HAP-1 (cell line): Measurements from ENCODE around the gene CNTNAP2.

Source experiments
- DNase-seq, 2 experiments: peaks; one replicate each; pipeline ENCODE4 v3.0.0-alpha.2; 2016 to 2020; ENCODE audit warnings: low spot score in 2 of 2
- H3K27me3 ChIP-seq: fragments of 250-450 bp; sonication (Bioruptor Pico); 2 replicates; pipeline ENCODE4 v1.5.1; 2020; ENCODE audit warnings: low read depth, mild to moderate bottlenecking, moderate library complexity
- H3K36me3 ChIP-seq: fragments of 250-450 bp; sonication (Bioruptor Pico); replicated peaks from 2 replicates; pipeline ENCODE4 v1.5.1; 2020; ENCODE audit warnings: mild to moderate bottlenecking
- H3K4me1 ChIP-seq: fragments of 250-450 bp; sonication (Bioruptor Pico); 2 replicates; pipeline ENCODE4 v1.5.1; 2020; ENCODE audit warnings: mild to moderate bottlenecking
- H3K4me3 ChIP-seq: fragments of 250-450 bp; sonication (Bioruptor Pico); 2 replicates; pipeline ENCODE4 v1.5.1; 2020; ENCODE audit warnings: mild to moderate bottlenecking, moderate library complexity
- H3K9me3 ChIP-seq: fragments of 250-450 bp; sonication (Bioruptor Pico); 2 replicates; pipeline ENCODE4 v1.5.1; 2020; ENCODE audit warnings: mild to moderate bottlenecking, moderate library complexity
- in situ Hi-C: fragments of 300-500 bp; cut with MboI; formaldehyde crosslinking; loops from 3 replicates; pipeline ENCODE4 v1.14.3; 2020; ENCODE audit warnings: low sequenced_read_pairs, inconsistent platforms, mixed read lengths

Gene CNTNAP2

DNA sequence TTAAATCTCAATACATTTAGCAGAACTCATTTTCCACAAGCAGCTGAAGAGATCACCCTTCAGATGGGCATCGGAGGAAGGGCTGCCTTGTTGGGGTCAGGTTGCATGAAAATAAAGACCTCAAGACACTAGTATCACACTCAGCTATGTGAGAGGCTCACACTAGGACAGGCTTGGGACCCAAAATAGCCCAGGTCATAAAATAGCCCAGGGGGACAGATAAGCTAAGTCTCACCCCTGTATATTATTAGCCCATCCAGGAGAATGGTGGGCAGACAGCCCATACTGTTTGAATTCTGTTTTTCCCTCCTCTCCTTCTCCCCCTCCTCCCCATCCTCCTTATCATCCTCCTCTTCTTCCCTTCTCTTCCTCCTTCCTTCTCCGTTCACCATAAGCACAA is 2058.9 kb downstream of the CNTNAP2 start:
- Histone ChIP-seq H3K4me1 (no peaks in the 10 kb centered on the region), H3K4me3 (no peak overlapping the region), H3K9me3 (no peaks in the 10 kb centered on the region), H3K27me3 (no peaks in the 10 kb centered on the region), H3K36me3 (no peaks in the 10 kb centered on the region)
- DNase-seq, result no peak
- in situ Hi-C loops, result no loop called here

DNA sequence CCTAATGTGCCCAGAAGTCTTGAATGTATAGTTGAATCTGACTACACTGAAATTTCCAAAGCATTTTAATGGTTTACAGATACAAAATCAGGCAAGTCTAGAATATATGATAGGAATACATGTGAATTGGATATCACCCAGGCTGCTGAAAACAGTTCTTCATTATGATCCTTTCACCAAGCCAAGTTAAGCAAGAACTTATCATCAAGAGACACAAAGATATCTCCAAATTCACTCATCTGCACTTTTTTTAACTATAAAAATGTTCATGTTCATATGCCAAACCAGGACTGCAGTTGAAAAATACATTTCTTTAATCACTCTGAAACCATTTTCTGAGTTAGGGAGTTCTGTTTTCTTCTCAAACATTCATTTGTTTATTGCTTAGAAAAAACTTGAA is 2061.4 kb downstream of the CNTNAP2 start:
- no peaks in the 10 kb centered on the region for H3K27me3 ChIP-seq
- DNase-seq, result no peak
- no peaks in the 10 kb centered on the region for H3K4me1 ChIP-seq
- H3K9me3 ChIP-seq, result no peaks in the 10 kb centered on the region
- no peak overlapping the region for H3K4me3 ChIP-seq
- no peaks in the 10 kb centered on the region for H3K36me3 ChIP-seq
- in situ Hi-C loops, result no loop called here

DNA sequence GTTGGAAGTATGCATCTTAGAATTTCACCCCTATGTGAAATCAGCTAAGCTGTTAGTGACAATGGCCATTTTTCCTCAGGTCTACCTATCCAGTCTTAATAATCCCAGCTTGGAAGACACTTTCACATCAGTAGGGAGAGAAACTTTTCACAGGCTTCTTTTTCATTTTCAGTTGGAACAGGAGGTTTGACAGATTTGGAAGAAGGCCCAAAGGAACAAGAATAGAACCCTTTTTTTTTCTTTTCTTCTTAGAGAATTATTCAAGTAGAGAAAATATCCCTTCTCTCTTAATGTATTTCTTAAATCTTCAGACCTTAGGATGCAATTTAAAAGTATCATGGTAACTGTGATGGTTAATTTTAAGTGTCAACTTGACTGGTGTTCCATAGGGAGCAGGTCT is 2063.5 kb downstream of the CNTNAP2 start:
- Histone ChIP-seq H3K36me3 (no peaks in the 10 kb centered on the region), H3K4me1 (no peaks in the 10 kb centered on the region), H3K27me3 (no peaks in the 10 kb centered on the region), H3K9me3 (no peaks in the 10 kb centered on the region), H3K4me3 (no peak overlapping the region)
- DNase-seq, result no peak
- in situ Hi-C loops, result no loop called here

DNA sequence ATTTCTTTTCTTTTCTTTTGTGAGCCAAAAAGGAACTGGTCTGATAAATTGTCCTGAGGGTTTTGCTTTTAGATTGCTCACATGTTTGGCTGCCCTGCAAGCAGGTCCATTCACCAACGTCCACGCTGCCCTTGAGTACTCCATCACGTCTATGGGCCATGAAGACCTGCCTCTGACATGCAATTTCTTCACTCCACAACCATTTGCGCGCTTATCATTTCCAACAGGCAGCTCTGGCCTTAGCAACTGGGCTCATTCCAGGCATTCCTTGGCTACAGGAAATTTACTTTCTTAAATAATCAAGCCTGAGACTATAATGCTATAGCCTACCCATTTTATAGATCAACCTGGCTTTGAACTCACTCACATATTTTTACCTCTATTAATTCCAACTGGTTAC is 2065.7 kb downstream of the CNTNAP2 start:
- DNase-seq, result no peak
- Histone ChIP-seq H3K36me3 (no peaks in the 10 kb centered on the region), H3K9me3 (no peaks in the 10 kb centered on the region), H3K4me3 (no peak overlapping the region), H3K4me1 (no peaks in the 10 kb centered on the region), H3K27me3 (no peaks in the 10 kb centered on the region)
- in situ Hi-C loops, result no loop called here

DNA sequence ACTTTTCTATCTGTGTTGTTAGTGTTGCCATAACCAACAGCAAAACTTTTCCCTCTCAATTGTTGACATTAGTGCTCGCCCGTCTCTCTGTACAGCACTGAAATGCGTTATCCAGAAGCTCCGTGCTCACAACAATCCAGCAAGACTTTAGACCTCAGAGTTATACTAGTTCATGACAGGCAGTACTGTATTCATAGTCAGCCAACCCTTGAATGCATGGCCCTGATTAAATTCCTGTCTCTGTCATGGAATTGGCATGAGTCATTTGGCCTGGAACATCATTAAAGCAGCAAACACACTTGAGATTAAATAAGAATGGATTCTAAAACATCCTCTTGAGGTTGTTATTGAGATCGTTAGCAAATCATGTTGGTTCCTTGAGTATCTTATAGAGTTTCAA is 2068.4 kb downstream of the CNTNAP2 start:
- no peaks in the 10 kb centered on the region for H3K27me3 ChIP-seq

DNA sequence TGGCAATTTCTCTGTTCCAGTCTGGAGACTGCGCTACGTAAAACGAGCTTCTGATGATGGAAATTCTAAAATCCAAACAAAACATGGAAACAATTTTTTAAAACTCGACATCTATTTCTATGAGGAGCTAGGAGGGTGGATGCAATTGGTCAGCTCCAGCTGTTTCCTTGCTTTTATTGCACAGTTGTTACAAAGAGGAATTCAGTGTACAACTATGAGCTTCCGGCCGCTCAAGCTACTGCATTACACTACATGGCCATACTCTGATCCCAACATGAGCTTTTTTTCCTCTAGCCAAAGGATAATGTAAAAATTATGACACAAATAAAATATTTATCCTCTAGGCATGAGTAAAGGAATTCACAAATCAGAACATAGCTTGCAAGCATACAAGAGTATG is 2070.9 kb downstream of the CNTNAP2 start:
- no peaks in the 10 kb centered on the region for H3K36me3 ChIP-seq
- no peaks in the 10 kb centered on the region for H3K4me1 ChIP-seq
- H3K27me3 ChIP-seq, result no peaks in the 10 kb centered on the region
- H3K4me3 ChIP-seq, result no peak overlapping the region
- H3K9me3 ChIP-seq, result no peaks in the 10 kb centered on the region
- DNase-seq, result no peak
- in situ Hi-C loops, result no loop called here

More for the DNA sequence above, 2068.4 kb downstream of the CNTNAP2 start:
- H3K36me3 ChIP-seq, result no peaks in the 10 kb centered on the region
- no peaks in the 10 kb centered on the region for H3K4me1 ChIP-seq
- no peaks in the 10 kb centered on the region for H3K9me3 ChIP-seq
- no peak overlapping the region for H3K4me3 ChIP-seq
- DNase-seq, result no peak
- in situ Hi-C loops, result no loop called here

DNA sequence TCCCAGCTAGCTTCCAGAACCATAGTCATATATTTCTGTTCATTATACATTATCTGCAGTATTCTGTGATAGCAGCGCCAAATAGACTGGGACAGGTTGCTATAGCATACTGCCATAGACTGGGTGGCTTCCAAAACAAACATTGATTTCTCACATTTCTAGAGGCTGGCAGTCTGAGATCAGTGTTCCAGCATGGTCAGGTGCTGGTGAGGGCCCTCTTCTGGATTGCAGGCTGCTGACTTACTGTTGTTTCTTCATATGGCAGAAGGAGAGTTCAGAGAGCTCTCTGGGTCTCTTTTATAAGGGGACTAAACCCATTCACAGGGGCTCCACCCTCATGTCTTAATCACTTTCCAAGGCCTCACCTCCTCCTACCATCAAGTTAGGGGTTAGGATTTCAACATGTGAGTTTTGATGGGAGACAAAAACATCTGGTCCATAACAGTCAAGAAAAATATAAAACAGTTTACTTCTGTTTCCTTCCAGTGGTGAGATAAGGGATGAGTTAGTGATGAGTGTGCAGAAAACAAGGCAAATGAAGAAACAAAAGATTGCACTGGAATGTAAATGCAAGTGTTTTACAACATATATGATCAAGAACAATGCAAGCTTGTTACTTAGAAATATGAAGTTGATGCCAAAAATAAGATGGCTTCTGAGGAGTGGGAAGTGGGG is 2074.9 kb downstream of the CNTNAP2 start:
- no peaks in the 10 kb centered on the region for H3K4me1 ChIP-seq
- in situ Hi-C loops, result no loop called here
- DNase-seq, result no peak

GRCh38 chr7:148192491-148192890 is 2075.9 kb downstream of the CNTNAP2 start:
- in situ Hi-C loops, result no loop called here
- DNase-seq, result no peak
- no peaks in the 10 kb centered on the region for H3K36me3 ChIP-seq
- H3K4me3 ChIP-seq, result no peak overlapping the region
- H3K27me3 ChIP-seq, result no peaks in the 10 kb centered on the region
- H3K9me3 ChIP-seq, result no peaks in the 10 kb centered on the region
- no peaks in the 10 kb centered on the region; the same call in 1 of the 2 replicates for H3K4me1 ChIP-seq

More for the DNA sequence above, 2074.9 kb downstream of the CNTNAP2 start:
- Histone ChIP-seq H3K9me3 (no peaks in the 10 kb centered on the region), H3K27me3 (no peaks in the 10 kb centered on the region), H3K36me3 (no peaks in the 10 kb centered on the region), H3K4me3 (no peak overlapping the region)

DNA sequence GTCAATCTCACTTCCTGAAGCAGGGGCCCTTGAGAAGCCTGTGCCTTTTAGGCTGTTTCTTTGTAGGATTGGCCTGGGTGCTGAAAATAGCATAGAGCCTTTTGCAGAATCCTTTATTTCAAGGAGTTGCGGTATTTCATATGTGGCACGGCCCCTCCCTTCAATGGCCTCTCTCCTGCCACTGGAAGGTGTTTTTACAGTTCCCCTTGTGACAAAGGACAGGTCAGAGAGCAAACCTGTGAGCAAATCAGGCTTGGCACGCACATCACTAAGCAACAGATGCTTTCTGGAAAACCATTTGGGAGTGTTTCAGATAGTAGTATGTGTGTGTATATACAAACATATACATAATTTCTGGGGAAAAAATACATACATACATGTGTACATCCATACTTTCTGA is 2085.4 kb downstream of the CNTNAP2 start:
- in situ Hi-C loops, result no loop called here
- H3K4me1 ChIP-seq, result no peaks in the 10 kb centered on the region; the same call in 1 of the 2 replicates
- no peaks in the 10 kb centered on the region for H3K36me3 ChIP-seq
- H3K9me3 ChIP-seq, result no peaks in the 10 kb centered on the region; the same call in 1 of the 2 replicates
- no peak for DNase-seq
- no peak overlapping the region for H3K4me3 ChIP-seq
- no peaks in the 10 kb centered on the region for H3K27me3 ChIP-seq

DNA sequence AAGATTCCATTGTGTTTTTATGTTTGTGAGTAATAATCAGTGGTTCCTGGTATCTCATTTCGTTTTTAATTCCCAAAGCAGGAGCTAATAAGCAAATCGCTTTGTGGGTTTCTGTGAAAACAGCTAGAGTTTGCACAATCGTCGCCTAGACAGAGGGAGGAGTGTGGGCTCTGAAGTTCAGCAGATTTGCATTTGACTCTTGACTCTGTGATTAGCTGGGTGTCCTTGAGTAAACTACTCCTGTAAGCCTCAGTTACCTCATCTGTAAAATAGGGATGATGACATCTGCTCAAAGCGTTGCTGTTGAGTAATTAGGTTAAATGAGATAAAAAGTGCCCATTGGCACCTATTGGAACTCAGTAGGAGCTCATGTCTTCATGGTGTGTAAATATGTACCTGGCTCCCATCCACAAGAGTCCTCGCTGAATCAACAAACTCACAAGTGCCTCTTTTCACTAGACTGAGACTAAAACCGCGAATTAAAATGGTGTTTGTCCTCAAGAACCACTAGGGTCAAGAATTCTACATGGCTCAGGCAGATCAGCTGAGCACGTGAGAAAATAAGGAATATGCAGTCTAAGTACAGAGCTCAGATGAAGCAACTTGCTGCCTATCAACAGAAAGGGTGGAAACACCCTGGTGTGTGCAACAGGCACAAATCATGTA is 2088.2 kb downstream of the CNTNAP2 start:
- in situ Hi-C loops, result no loop called here
- no peak for DNase-seq
- no peaks in the 10 kb centered on the region for H3K4me1 ChIP-seq
- H3K4me3 ChIP-seq, result no peak overlapping the region
- H3K9me3 ChIP-seq, result no peaks in the 10 kb centered on the region; the same call in 1 of the 2 replicates
- H3K27me3 ChIP-seq, result no peaks in the 10 kb centered on the region
- no peaks in the 10 kb centered on the region for H3K36me3 ChIP-seq

GRCh38 chr7:148209643-148210190 is 2093.1 kb downstream of the CNTNAP2 start:
- Histone ChIP-seq H3K9me3 (no peaks in the 10 kb centered on the region; the same call in 1 of the 2 replicates), H3K36me3 (no peaks in the 10 kb centered on the region), H3K4me3 (no peak overlapping the region), H3K27me3 (0 out of 2 replicates have a peak, but pooled peaks cover 3% of the 10 kb centered on the region), H3K4me1 (no peaks in the 10 kb centered on the region)
- in situ Hi-C loops, result no loop called here
- no peak for DNase-seq

- Histone ChIP-seq H3K9me3 (no peaks in the 10 kb centered on the region; the same call in 1 of the 2 replicates), H3K4me1 (no peaks in the 10 kb centered on the region), H3K4me3 (no peak overlapping the region), H3K36me3 (no peaks in the 10 kb centered on the region), H3K27me3 (0 out of 2 replicates have a peak, but pooled peaks cover 3% of the 10 kb centered on the region)
- DNase-seq, result no peak
- in situ Hi-C loops, result no loop called here
Observed at GRCh38 chr7:148210804-148211325, 2094.3 kb downstream of the CNTNAP2 start.

DNA sequence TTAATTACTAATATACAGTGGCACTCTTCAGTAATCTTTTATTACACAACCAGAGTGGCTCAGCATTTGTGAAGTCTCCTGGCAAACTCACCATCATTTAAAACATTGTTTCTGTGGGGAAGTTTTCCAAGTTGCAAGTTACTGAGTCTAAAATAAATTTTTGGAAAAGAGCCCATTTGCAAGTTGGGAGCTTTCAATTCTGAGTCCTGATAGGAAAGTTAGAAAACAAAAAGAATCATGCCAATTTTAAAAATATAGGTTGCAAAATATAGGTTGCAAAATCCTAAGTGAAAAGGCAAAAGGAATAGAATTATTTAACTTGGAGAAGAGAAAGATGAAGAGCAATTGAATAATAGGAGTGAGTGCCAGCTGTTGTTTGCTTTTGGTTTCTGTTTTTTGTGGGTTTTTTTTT is 2095.1 kb downstream of the CNTNAP2 start:
- no peak overlapping the region for H3K4me3 ChIP-seq
- no peaks in the 10 kb centered on the region for H3K36me3 ChIP-seq
- H3K27me3 ChIP-seq, result 0 out of 2 replicates have a peak, but pooled peaks cover 3% of the 10 kb centered on the region
- in situ Hi-C loops, result no loop called here
- no peak for DNase-seq
- no peaks in the 10 kb centered on the region; the same call in 1 of the 2 replicates for H3K9me3 ChIP-seq
- H3K4me1 ChIP-seq, result no peaks in the 10 kb centered on the region

GRCh38 chr7:148212731-148213130 is 2096.1 kb downstream of the CNTNAP2 start:
- no peaks in the 10 kb centered on the region for H3K4me1 ChIP-seq
- no peaks in the 10 kb centered on the region for H3K36me3 ChIP-seq
- in situ Hi-C loops, result no loop called here
- DNase-seq, result no peak
- H3K27me3 ChIP-seq, result 0 out of 2 replicates have a peak, but pooled peaks cover 3% of the 10 kb centered on the region
- H3K9me3 ChIP-seq, result no peaks in the 10 kb centered on the region
- no peak overlapping the region for H3K4me3 ChIP-seq
